Panc1 (cell line): ENCODE results near the gene ANKRD33B. TPM values are rescaled to one million over a fixed set of nuclear protein-coding genes. Genes with fewer than 3 reads are reported as not detected.

Experiments used
- ATAC-seq: fragments of 200-7000 bp; cut with Tn5 transposase; 2 replicates; pipeline ENCODE4 v1.9.1; 2020; ENCODE audit warnings: mild to moderate bottlenecking, moderate library complexity
- BruUV-seq: library from RNA; stranded (reverse); fragments of 400-500 nt; replicated peaks from 2 replicates; lab custom pipeline; 2021; lab: Mats Ljungman, UMichigan
- CTCF ChIA-PET: fragments of 300-600 bp; sonication (Branson Sonifier 250); formaldehyde crosslinking; loops from one replicate; lab custom pipeline; 2022; ENCODE audit warnings: antibody characterized with exemption; lab: Charles Lee
- POLR2A ChIA-PET: fragments of 300-600 bp; sonication (Branson Sonifier 250); formaldehyde crosslinking; loops from one replicate; lab custom pipeline; 2022; ENCODE audit warnings: antibody characterized with exemption; lab: Charles Lee
- DNase-seq: peaks from one replicate; pipeline ENCODE4 v3.0.0-alpha.2; 2010; ENCODE audit warnings: low read depth, low spot score
- H3K27ac ChIP-seq: 2 replicates; pipeline ENCODE4 v1.5.1; 2011; ENCODE audit warnings: mild to moderate bottlenecking, low read length, inconsistent platforms
- H3K27me3 ChIP-seq: fragments of 200-500 bp; sonication (Bioruptor generic); 2 replicates; pipeline ENCODE4 v1.6.0; 2014; ENCODE audit warnings: low read length, inconsistent platforms; ENCODE audit not compliant: control insufficient read depth, insufficient read depth
- H3K36me3 ChIP-seq: fragments of 200-500 bp; sonication (Bioruptor generic); 2 replicates; pipeline ENCODE4 v1.5.1; 2014; ENCODE audit warnings: inconsistent platforms, mild to moderate bottlenecking, low read length, moderate library complexity; ENCODE audit not compliant: control insufficient read depth, insufficient read depth
- H3K4me1 ChIP-seq: 2 replicates; pipeline ENCODE4 v1.5.1; 2011; ENCODE audit warnings: inconsistent platforms, mild to moderate bottlenecking, low read length, moderate library complexity; ENCODE audit not compliant: control insufficient read depth, insufficient read depth
- H3K4me3 ChIP-seq, 2 experiments: 2 replicates each; pipeline ENCODE4 v1.5.1; 2011 to 2012; ENCODE audit warnings: low read depth in 2 of 2, low read length in 2 of 2, mild to moderate bottlenecking in 2 of 2, inconsistent platforms in 1 of 2, moderate library complexity in 1 of 2
- H3K9me3 ChIP-seq: fragments of 200-500 bp; sonication (Bioruptor generic); 2 replicates; pipeline ENCODE4 v1.5.1; 2014; ENCODE audit warnings: low read depth, mild to moderate bottlenecking, inconsistent platforms, low read length, moderate library complexity; ENCODE audit not compliant: control insufficient read depth, insufficient read depth
- CTCF ChIP-seq: fragments of 450-650 bp; IDR thresholded peaks from 2 replicates; pipeline ENCODE4 v1.5.1; 2017; ENCODE audit warnings: mild to moderate bottlenecking
- POLR2AphosphoS5 ChIP-seq: IDR thresholded peaks from 2 replicates; pipeline ENCODE4 v1.6.1; 2012; ENCODE audit warnings: mild to moderate bottlenecking, low read depth, low read length, moderate library complexity
- REST ChIP-seq, 2 experiments: IDR thresholded peaks; 2 replicates each; pipeline ENCODE4 v1.6.1; 2011 to 2012; ENCODE audit warnings: low read depth in 2 of 2, control low read depth in 1 of 2, low read length in 1 of 2, mild to moderate bottlenecking in 1 of 2, moderate library complexity in 1 of 2; ENCODE audit not compliant: insufficient read depth in 1 of 2
- SIN3A ChIP-seq: IDR thresholded peaks from 2 replicates; pipeline ENCODE4 v1.6.1; 2012; ENCODE audit warnings: low read depth, mild to moderate bottlenecking, low read length, moderate library complexity, borderline replicate concordance; ENCODE audit not compliant: insufficient read depth
- TCF7L2 ChIP-seq: IDR thresholded peaks from 2 replicates; pipeline ENCODE4 v1.6.1; 2011; ENCODE audit warnings: mild to moderate bottlenecking, low read depth, low read length, inconsistent platforms
- in situ Hi-C: cut with HindIII; loops from 2 replicates; pipeline ENCODE4 v1.10.0; 2016; ENCODE audit warnings: low sequenced_read_pairs, low pct_unique_long_range_greater_than_20kb
- intact Hi-C: fragments of 100-400 bp; cut with micrococcal nuclease; formaldehyde crosslinking; loops from one replicate; pipeline ENCODE4 v1.10.0; 2022; ENCODE audit not compliant: unreplicated experiment
- total RNA-seq: library from RNA; stranded (reverse); gene quantifications from one replicate; pipeline ENCODE4 v1.2.1, GENCODE V29; 2021; ENCODE audit not compliant: unreplicated experiment

ANKRD33B gene
- total RNA-seq, 1 experiment from 2014 or later = 19.1 TPM

- POLR2A ChIA-PET = no interaction called here
- Histone ChIP-seq H3K4me1 (peaks cover 3% of the 10 kb centered on the region), H3K9me3 (no peaks in the 10 kb centered on the region), H3K27me3 (no peaks in the 10 kb centered on the region), H3K4me3 (no peak overlapping the region), H3K27ac (no peak overlapping the region), H3K36me3 (no peaks in the 10 kb centered on the region)
- ATAC-seq (no peak), DNase-seq (no peak)
- in situ Hi-C loops (no loop called here), intact Hi-C loops (no loop called here)
- no TSS peak for BruUV-seq
- CTCF ChIA-PET = interaction anchor here (0.6 kb wide), 1 partner anchor 78 kb away, joined by 3 read pairs; no protein-coding TSS in a partner anchor
- TF ChIP-seq SIN3A (no peak), TCF7L2 (no peak), REST (IDR thresholded peaks at IDR 0.05; ENCODE audit: insufficient read depth in 1 of 2, low read depth in 2 of 2, low read length in 1 of 2) (no peak), POLR2AphosphoS5 (no peak), CTCF (no peak)
These were observed 58.0 kb downstream of the ANKRD33B start for GRCh38 chr5:10621832-10622231.

GRCh38 chr5:10622810-10623209 is 58.9 kb downstream of the ANKRD33B start:
- Histone ChIP-seq H3K9me3 (no peaks in the 10 kb centered on the region), H3K4me1 (peaks cover 11% of the 10 kb centered on the region), H3K27ac (no peak overlapping the region), H3K36me3 (no peaks in the 10 kb centered on the region), H3K4me3 (no peak overlapping the region), H3K27me3 (no peaks in the 10 kb centered on the region)
- no TSS peak for BruUV-seq
- intact Hi-C loops = no loop called here
- TF ChIP-seq TCF7L2 (no peak), SIN3A (no peak), POLR2AphosphoS5 (no peak)
- ChIA-PET CTCF (no interaction called here), POLR2A (interaction anchor here (0.7 kb wide), 1 partner anchor 18 kb away, joined by 3 read pairs; no protein-coding TSS in a partner anchor)
- no peak for DNase-seq
- in situ Hi-C loops = no loop called here
- no peak for ATAC-seq

GRCh38 chr5:10623305-10623910 is 59.5 kb downstream of the ANKRD33B start:
- ChIA-PET CTCF (no interaction called here), POLR2A (no interaction called here)
- H3K27ac ChIP-seq = no peak overlapping the region
- no peak for DNase-seq
- ATAC-seq = no peak
- H3K36me3 ChIP-seq = no peaks in the 10 kb centered on the region
- TF ChIP-seq REST (IDR thresholded peaks at IDR 0.05; ENCODE audit: insufficient read depth in 1 of 2, low read depth in 2 of 2, low read length in 1 of 2) (no peak), CTCF (no peak), SIN3A (no peak), POLR2AphosphoS5 (no peak), TCF7L2 (no peak)
- intact Hi-C loops = no loop called here
- H3K4me3 ChIP-seq = no peak overlapping the region
- H3K4me1 ChIP-seq = peaks cover 11% of the 10 kb centered on the region
- no peaks in the 10 kb centered on the region for H3K9me3 ChIP-seq
- H3K27me3 ChIP-seq = no peaks in the 10 kb centered on the region
- no TSS peak for BruUV-seq
- in situ Hi-C loops = no loop called here
